IMR-90 (cell line): ENCODE results near the gene ZCCHC7.

Experiments
- CEBPB ChIP-seq: IDR thresholded peaks from 2 replicates; pipeline ENCODE4 v1.6.1; 2012; ENCODE audit warnings: low read depth, low read length, improper control_type of control experiment
- CHD1 ChIP-seq: IDR thresholded peaks from 2 replicates; pipeline ENCODE4 v1.6.1; 2012; ENCODE audit warnings: low read depth, low read length, improper control_type of control experiment
- CTCF ChIP-seq: conservative IDR thresholded peaks from 2 replicates; pipeline ENCODE4 v1.5.1; 2012; ENCODE audit warnings: mild to moderate bottlenecking, low read depth, low read length, improper control_type of control experiment
- FOS ChIP-seq: fragments of 150-350 bp; IDR thresholded peaks from 2 replicates; pipeline ENCODE4 v1.6.1; 2016; ENCODE audit warnings: low read depth, low read length
- MAFK ChIP-seq: IDR thresholded peaks from 2 replicates; pipeline ENCODE4 v1.6.1; 2012; ENCODE audit warnings: low read depth, low read length, improper control_type of control experiment
- MAZ ChIP-seq: IDR thresholded peaks from 2 replicates; pipeline ENCODE4 v1.6.1; 2012; ENCODE audit warnings: low read depth, mild to moderate bottlenecking, low read length, improper control_type of control experiment, moderate library complexity, borderline replicate concordance
- MXI1 ChIP-seq: IDR thresholded peaks from 2 replicates; pipeline ENCODE4 v1.6.1; 2012; ENCODE audit warnings: low read depth, mild to moderate bottlenecking, low read length, moderate library complexity, borderline replicate concordance
- POLR2A ChIP-seq: IDR thresholded peaks from 2 replicates; pipeline ENCODE4 v1.6.1; 2012; ENCODE audit warnings: mild to moderate bottlenecking, low read depth, low read length
- RAD21 ChIP-seq: IDR thresholded peaks from 2 replicates; pipeline ENCODE4 v1.6.1; 2012; ENCODE audit warnings: low read length, improper control_type of control experiment
- RCOR1 ChIP-seq: IDR thresholded peaks from 2 replicates; pipeline ENCODE4 v1.6.1; 2012; ENCODE audit warnings: mild to moderate bottlenecking, low read length, improper control_type of control experiment; ENCODE audit not compliant: insufficient replicate concordance
- RFX5 ChIP-seq: IDR thresholded peaks from 2 replicates; pipeline ENCODE4 v1.8.0; 2012; ENCODE audit warnings: low read depth, mild to moderate bottlenecking, low read length, moderate library complexity
- USF2 ChIP-seq: fragments of 150-350 bp; IDR thresholded peaks from 2 replicates; pipeline ENCODE4 v1.6.1; 2017; ENCODE audit warnings: mild to moderate bottlenecking, antibody characterized with exemption, low read length, low read depth

GRCh38 chr9:37385286-37385685 lies 264.9 kb downstream of the ZCCHC7 start:
- TF ChIP-seq CTCF (no peak), MAZ (no peak), CEBPB (no peak), MXI1 (no peak), FOS (no peak), RCOR1 (no peak), USF2 (no peak), POLR2A (no peak), RFX5 (no peak), CHD1 (no peak), RAD21 (no peak), MAFK (no peak)
